Fibroblast of lung (primary cell): ENCODE data around the gene RGS10.

Source experiments
- EZH2 ChIP-seq: IDR thresholded peaks from 2 replicates; pipeline ENCODE4 v1.5.1; 2012; ENCODE audit warnings: low read length, control low read depth, mild to moderate bottlenecking; ENCODE audit errors: missing control alignments
- TF ChIP-seq, protein P1 (sequence below), 2 donors: IDR thresholded peaks in 1 of 2; conservative IDR thresholded peaks in 1 of 2; 1 replicate in 1 of 2; 2 replicates in 1 of 2; pipeline ENCODE4 v1.5.1; 2011 to 2012; ENCODE audit warnings: low read length in 2 of 2, control low read depth in 1 of 2, inconsistent platforms in 1 of 2, low read depth in 1 of 2, mild to moderate bottlenecking in 1 of 2

DNA sequence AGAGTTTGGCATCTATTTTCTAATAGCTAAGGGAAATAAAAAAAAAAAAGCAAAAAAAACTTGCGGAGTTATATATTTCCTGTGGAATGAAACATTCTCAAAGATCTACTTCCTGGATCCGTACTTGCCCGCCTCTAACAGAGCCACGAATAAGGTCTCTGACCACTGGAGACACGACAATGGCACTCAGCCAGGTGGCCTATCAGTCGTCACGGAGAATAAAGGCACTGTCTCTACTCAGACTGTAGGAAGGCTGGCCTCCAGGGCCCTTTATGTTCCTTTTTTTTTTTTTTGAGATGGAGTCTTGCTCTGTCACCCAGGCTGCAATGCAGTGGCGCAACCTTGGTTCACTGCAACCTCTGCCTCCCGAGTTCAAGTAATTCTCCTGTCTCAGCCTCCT is 58.7 kb downstream of the RGS10 start:
- TF ChIP-seq, protein P1, sequence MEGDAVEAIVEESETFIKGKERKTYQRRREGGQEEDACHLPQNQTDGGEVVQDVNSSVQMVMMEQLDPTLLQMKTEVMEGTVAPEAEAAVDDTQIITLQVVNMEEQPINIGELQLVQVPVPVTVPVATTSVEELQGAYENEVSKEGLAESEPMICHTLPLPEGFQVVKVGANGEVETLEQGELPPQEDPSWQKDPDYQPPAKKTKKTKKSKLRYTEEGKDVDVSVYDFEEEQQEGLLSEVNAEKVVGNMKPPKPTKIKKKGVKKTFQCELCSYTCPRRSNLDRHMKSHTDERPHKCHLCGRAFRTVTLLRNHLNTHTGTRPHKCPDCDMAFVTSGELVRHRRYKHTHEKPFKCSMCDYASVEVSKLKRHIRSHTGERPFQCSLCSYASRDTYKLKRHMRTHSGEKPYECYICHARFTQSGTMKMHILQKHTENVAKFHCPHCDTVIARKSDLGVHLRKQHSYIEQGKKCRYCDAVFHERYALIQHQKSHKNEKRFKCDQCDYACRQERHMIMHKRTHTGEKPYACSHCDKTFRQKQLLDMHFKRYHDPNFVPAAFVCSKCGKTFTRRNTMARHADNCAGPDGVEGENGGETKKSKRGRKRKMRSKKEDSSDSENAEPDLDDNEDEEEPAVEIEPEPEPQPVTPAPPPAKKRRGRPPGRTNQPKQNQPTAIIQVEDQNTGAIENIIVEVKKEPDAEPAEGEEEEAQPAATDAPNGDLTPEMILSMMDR (conservative IDR thresholded peaks at IDR 0.05 in 1 of 2, IDR thresholded peaks at IDR 0.05 in 1 of 2; ENCODE audit: low read depth in 1 of 2, low read length in 2 of 2), result no peak
- no peak for TF ChIP-seq EZH2
